ENCODE data around the gene CNGA2.

DNA sequence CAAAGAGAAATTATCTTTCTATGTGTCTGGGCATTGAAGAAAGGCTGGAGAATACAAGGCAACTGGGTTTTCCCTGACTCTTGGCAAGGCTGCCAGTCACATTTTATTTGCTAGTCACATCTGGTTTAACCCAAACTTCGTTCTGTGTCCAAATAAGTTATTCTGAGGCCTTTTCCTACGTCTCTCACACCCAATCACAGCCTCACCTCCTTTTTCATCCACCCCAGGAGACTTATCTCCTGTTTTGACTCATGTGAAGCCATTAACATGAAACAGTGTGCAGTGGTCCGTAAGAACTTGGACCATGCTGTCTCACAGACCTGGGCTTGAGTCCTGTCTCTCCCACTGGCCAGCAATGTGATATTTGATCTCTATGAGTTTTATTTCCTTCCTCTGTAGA is 59.3 kb downstream of the CNGA2 start:
- TF ChIP-seq, protein P1, sequence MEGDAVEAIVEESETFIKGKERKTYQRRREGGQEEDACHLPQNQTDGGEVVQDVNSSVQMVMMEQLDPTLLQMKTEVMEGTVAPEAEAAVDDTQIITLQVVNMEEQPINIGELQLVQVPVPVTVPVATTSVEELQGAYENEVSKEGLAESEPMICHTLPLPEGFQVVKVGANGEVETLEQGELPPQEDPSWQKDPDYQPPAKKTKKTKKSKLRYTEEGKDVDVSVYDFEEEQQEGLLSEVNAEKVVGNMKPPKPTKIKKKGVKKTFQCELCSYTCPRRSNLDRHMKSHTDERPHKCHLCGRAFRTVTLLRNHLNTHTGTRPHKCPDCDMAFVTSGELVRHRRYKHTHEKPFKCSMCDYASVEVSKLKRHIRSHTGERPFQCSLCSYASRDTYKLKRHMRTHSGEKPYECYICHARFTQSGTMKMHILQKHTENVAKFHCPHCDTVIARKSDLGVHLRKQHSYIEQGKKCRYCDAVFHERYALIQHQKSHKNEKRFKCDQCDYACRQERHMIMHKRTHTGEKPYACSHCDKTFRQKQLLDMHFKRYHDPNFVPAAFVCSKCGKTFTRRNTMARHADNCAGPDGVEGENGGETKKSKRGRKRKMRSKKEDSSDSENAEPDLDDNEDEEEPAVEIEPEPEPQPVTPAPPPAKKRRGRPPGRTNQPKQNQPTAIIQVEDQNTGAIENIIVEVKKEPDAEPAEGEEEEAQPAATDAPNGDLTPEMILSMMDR (conservative IDR thresholded peaks at IDR 0.05; ENCODE audit: low read depth, low read length) = no peak
- TF ChIP-seq, protein P2, sequence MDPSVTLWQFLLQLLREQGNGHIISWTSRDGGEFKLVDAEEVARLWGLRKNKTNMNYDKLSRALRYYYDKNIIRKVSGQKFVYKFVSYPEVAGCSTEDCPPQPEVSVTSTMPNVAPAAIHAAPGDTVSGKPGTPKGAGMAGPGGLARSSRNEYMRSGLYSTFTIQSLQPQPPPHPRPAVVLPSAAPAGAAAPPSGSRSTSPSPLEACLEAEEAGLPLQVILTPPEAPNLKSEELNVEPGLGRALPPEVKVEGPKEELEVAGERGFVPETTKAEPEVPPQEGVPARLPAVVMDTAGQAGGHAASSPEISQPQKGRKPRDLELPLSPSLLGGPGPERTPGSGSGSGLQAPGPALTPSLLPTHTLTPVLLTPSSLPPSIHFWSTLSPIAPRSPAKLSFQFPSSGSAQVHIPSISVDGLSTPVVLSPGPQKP (IDR thresholded peaks at IDR 0.05; ENCODE audit: borderline replicate concordance, low read depth, low read length) = no peak
- TF ChIP-seq POLR2A (IDR thresholded peaks at IDR 0.05; ENCODE audit: low read depth, low read length) (no peak), MXI1 (IDR thresholded peaks at IDR 0.05; ENCODE audit: borderline replicate concordance, low read depth, low read length) (no peak), RFX5 (IDR thresholded peaks at IDR 0.05; ENCODE audit: low read depth, low read length) (no peak)
- TF ChIP-seq, protein P3, sequence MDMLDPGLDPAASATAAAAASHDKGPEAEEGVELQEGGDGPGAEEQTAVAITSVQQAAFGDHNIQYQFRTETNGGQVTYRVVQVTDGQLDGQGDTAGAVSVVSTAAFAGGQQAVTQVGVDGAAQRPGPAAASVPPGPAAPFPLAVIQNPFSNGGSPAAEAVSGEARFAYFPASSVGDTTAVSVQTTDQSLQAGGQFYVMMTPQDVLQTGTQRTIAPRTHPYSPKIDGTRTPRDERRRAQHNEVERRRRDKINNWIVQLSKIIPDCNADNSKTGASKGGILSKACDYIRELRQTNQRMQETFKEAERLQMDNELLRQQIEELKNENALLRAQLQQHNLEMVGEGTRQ (IDR thresholded peaks at IDR 0.05; ENCODE audit: low read depth, low read length) = no peak

Data from IMR-90 (cell line).